HUES48 (cell line): ENCODE results near the gene IMMP2L.

ENCODE experiments used
- H3K27ac ChIP-seq: one replicate; pipeline ENCODE4 v1.7.0; 2013; ENCODE audit warnings: low read depth, low read length, inconsistent platforms
- H3K27me3 ChIP-seq: 2 replicates; pipeline ENCODE4 v1.6.1; 2013; ENCODE audit warnings: mild to moderate bottlenecking, low read length; ENCODE audit not compliant: control insufficient read depth, insufficient read depth
- H3K36me3 ChIP-seq: 2 replicates; pipeline ENCODE4 v1.6.1; 2013; ENCODE audit warnings: low read length; ENCODE audit not compliant: control insufficient read depth, insufficient read depth
- H3K4me1 ChIP-seq: 2 replicates; pipeline ENCODE4 v1.6.1; 2013; ENCODE audit warnings: mild to moderate bottlenecking, low read length; ENCODE audit not compliant: control insufficient read depth, insufficient read depth
- H3K4me3 ChIP-seq: 2 replicates; pipeline ENCODE4 v1.5.1; 2013; ENCODE audit warnings: mild to moderate bottlenecking, low read depth, low read length
- H3K9ac ChIP-seq: 2 replicates; pipeline ENCODE4 v1.6.1; 2013; ENCODE audit warnings: mild to moderate bottlenecking, low read depth, low read length, moderate library complexity
- H3K9me3 ChIP-seq: 2 replicates; pipeline ENCODE4 v1.6.1; 2013; ENCODE audit warnings: low read length; ENCODE audit not compliant: control insufficient read depth, insufficient read depth

Gene IMMP2L

DNA sequence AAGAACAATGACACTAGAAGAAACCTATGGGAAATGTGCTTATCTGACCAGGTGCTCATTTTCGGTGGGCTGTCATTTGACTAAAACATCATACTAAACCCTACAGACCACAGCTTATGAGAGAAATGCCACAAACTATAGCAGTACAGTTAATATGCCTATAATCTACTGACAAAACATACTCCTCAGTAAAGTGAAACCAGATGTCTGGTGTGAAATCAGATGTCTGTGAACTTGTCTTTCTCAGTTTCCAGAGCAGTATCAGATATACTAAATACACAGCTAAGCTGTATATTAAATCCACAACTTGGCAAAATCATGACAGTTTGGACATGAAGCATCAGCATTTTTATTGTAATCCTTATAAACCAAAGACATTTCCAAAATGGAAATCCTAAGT lies 3.3 kb downstream of the IMMP2L start:
- Histone ChIP-seq H3K27ac (no peak overlapping the region), H3K27me3 (no peaks in the 10 kb centered on the region), H3K9me3 (no peaks in the 10 kb centered on the region), H3K4me1 (peaks cover 15% of the 10 kb centered on the region), H3K36me3 (peaks cover 22% of the 10 kb centered on the region), H3K4me3 (no peak overlapping the region), H3K9ac (no peak overlapping the region)

DNA sequence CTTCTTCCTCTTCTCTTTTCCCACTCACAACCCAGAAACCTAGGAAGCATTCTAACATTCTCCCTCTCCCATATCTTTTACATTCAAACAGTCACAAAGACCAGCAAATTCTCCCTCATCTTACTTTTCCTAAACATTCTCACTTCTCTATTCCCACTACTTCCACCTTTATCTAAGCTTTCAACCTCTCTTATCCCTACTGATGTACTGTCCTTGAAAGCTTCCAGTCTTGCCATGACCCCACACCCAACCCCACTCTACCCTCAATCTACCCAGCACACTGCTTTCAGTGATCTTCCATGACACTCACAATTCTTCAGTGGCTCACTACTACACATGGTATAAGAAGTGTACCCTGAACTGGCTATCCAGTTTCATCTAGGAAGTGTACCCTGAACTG lies 5.3 kb downstream of the IMMP2L start:
- Histone ChIP-seq H3K9ac (no peak overlapping the region), H3K27me3 (no peaks in the 10 kb centered on the region), H3K4me3 (no peak overlapping the region), H3K27ac (no peak overlapping the region), H3K36me3 (peaks cover 33% of the 10 kb centered on the region), H3K9me3 (no peaks in the 10 kb centered on the region), H3K4me1 (peaks cover 15% of the 10 kb centered on the region)

DNA sequence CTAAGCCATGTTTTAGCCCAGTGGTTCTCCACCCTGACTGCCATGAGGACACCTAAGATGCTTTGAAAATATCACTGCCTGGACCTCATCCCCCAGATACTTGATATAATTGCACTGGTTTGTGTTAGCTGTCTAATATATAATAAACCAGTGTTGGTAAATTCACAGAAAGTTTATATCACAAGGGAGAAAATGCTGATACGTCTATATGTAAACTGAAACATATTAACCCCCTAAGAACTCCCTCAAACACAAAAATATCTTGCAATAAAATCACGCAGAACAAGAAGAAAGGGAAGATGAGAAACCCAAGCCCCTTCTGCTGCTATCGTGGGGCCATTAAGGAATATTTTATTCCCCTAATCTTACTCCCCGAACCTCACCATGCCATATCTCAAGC lies 8.2 kb downstream of the IMMP2L start:
- no peaks in the 10 kb centered on the region for H3K9me3 ChIP-seq
- H3K27ac ChIP-seq, result no peak overlapping the region
- H3K4me1 ChIP-seq, result no peaks in the 10 kb centered on the region
- H3K27me3 ChIP-seq, result no peaks in the 10 kb centered on the region
- H3K4me3 ChIP-seq, result no peak overlapping the region
- no peak overlapping the region for H3K9ac ChIP-seq
- H3K36me3 ChIP-seq, result peaks cover 49% of the 10 kb centered on the region

DNA sequence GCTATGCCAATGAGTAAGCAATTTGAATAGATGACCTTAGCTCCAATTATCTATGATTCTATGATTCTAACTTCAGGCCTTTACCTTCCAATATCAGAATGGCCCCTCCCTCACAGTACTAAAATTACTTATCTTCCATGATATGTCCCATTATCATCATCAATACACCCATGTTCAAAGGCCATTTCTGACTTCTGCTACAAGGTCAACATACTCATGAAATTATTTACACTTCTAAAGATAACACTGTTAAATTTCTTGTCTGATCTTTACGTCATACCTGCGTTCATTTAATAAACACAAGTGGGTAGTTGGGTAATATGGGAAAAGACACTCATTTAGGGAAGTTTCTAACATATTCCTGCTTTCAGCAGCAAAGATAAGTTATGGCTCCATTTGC lies 21.2 kb downstream of the IMMP2L start:
- Histone ChIP-seq H3K4me3 (no peak overlapping the region), H3K27ac (no peak overlapping the region), H3K36me3 (no peaks in the 10 kb centered on the region)

DNA sequence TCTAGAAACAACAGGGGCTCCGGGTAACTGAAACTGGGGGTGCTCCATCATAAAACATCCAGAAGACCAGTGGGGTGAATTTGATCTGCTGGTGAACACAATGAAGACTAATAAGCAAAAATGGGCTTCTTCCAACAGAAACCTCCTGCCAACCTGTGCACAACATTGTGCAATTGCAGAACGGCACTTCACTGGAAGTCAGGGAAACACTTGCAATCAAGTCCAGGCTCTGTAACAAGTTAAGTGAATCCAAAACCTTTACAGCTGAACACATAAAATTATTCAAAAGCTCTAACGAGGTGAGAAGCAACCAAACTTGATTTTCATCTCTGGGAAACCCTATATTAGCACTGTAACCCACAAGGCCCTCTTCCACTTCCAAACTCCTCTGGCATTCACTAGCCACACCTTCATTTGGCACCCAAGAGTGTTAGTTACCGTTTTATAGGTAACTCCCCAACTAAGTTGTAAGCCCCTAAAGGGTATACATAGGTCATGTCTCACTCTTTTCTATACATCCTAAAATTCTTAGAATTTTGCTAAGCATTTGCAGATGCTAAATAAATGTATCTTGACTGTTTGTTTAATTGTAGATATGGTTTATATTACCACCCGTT lies 22.0 kb downstream of the IMMP2L start:
- Histone ChIP-seq H3K9me3 (no peaks in the 10 kb centered on the region), H3K27me3 (no peaks in the 10 kb centered on the region), H3K27ac (no peak overlapping the region), H3K9ac (no peak overlapping the region), H3K4me3 (no peak overlapping the region), H3K4me1 (0 out of 2 replicates have a peak, but pooled peaks cover 3% of the 10 kb centered on the region), H3K36me3 (no peaks in the 10 kb centered on the region)

More for the DNA sequence above, 21.2 kb downstream of the IMMP2L start:
- no peaks in the 10 kb centered on the region for H3K27me3 ChIP-seq
- H3K9me3 ChIP-seq, result no peaks in the 10 kb centered on the region
- no peak overlapping the region for H3K9ac ChIP-seq
- H3K4me1 ChIP-seq, result no peaks in the 10 kb centered on the region

DNA sequence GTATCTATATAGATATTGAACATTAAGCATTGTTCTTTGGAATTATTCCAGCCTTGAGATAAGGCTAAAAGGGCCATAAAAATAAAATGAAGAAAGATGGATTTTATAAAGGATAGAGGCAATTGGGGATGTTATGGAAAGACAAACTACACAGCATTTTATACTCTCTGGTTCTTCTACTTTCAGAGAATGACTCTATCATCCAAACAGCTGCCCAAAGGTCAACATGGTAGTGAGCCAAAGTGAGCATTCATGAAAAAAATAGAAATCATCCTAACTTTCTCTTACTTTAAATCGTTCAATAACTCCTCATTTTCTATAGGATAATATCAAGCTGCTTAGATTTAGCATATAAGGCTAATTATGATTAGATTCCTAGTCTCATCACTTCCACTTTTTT lies 25.2 kb downstream of the IMMP2L start:
- Histone ChIP-seq H3K9ac (no peak overlapping the region), H3K36me3 (no peaks in the 10 kb centered on the region), H3K27me3 (no peaks in the 10 kb centered on the region), H3K27ac (no peak overlapping the region), H3K4me3 (no peak overlapping the region), H3K4me1 (0 out of 2 replicates have a peak, but pooled peaks cover 3% of the 10 kb centered on the region), H3K9me3 (no peaks in the 10 kb centered on the region)

DNA sequence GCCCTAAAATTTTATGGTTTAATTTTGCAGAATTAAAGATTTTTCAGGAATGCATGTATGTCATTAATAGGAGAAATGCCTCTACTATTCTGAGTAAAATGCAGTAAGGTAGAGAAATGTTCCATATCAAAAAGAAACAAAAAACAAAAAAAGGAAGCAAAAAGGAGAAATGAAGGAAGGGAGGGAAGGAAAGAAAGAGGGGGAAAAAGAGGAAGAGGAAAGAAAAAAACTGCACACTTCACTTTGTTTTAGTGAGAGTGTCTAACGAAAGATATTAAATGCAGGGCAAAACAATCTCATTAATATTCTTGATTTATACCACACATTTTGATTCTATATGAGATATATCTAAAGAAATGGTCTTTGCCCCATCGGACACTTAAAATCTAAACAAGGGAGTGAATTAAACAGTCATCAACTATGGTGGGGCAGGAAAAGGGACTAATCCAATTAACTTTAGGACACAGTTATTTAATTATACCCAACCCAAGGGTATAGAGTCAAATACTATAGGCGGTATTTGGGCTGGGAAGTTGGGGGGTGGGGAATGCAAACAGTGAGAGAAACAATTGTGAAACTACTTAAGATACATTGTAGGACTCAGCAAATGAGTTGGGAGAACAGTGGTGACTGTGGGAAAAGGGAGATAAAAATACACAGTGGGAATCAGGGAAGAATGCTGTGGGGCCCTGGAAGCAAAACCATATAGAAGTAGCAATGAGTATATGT lies 27.0 kb downstream of the IMMP2L start:
- 0 out of 2 replicates have a peak, but pooled peaks cover 3% of the 10 kb centered on the region for H3K4me1 ChIP-seq
- H3K27me3 ChIP-seq, result no peaks in the 10 kb centered on the region
- no peak overlapping the region for H3K4me3 ChIP-seq
- H3K36me3 ChIP-seq, result no peaks in the 10 kb centered on the region
- no peak overlapping the region for H3K9ac ChIP-seq
- H3K27ac ChIP-seq, result no peak overlapping the region
- no peaks in the 10 kb centered on the region for H3K9me3 ChIP-seq

DNA sequence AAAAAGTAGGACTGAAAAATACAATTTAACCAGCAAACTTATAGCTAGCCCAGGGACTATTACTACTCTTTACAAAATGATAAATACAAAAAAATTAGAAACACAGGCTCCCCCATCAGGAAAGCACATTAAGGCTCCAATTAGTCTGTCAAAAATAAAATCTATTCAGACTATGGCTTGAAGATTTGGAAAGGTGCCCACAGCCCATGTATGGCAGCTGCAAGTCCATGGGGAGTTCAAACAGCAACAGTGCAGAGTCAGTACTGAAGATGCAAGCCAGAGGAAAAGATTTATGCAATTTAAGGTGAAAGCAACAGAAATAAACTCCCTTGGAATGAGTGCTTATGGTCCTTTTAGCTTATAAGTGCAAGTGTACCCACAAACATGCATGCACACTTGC lies 29.7 kb downstream of the IMMP2L start:
- no peaks in the 10 kb centered on the region for H3K9me3 ChIP-seq
- H3K27me3 ChIP-seq, result no peaks in the 10 kb centered on the region
- no peaks in the 10 kb centered on the region for H3K36me3 ChIP-seq
- H3K9ac ChIP-seq, result no peak overlapping the region
- H3K4me1 ChIP-seq, result 0 out of 2 replicates have a peak, but pooled peaks cover 3% of the 10 kb centered on the region
- no peak overlapping the region for H3K27ac ChIP-seq
- no peak overlapping the region for H3K4me3 ChIP-seq

DNA sequence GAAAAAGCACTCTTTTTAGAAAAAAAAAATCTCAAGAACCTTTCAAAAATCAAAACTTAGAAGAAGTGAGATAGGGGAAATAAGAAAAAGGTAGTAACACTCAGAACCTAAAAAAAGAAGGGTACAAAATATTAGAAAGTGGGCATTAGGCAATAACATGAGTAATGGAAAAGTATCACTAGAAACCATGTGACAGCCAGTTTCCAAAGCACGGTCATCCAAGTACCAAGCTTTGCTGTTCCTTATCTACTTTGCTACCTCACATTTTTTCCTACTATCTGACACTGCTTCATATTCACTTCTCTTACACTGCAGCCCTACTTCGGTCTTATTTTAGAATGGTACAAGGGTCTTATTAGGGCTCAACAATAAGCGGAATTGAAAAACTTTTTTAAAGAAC lies 30.3 kb downstream of the IMMP2L start:
- 0 out of 2 replicates have a peak, but pooled peaks cover 3% of the 10 kb centered on the region for H3K4me1 ChIP-seq
- no peak overlapping the region for H3K9ac ChIP-seq
- H3K9me3 ChIP-seq, result no peaks in the 10 kb centered on the region
- H3K27ac ChIP-seq, result no peak overlapping the region
- no peaks in the 10 kb centered on the region for H3K36me3 ChIP-seq
- H3K27me3 ChIP-seq, result no peaks in the 10 kb centered on the region
- H3K4me3 ChIP-seq, result no peak overlapping the region

DNA sequence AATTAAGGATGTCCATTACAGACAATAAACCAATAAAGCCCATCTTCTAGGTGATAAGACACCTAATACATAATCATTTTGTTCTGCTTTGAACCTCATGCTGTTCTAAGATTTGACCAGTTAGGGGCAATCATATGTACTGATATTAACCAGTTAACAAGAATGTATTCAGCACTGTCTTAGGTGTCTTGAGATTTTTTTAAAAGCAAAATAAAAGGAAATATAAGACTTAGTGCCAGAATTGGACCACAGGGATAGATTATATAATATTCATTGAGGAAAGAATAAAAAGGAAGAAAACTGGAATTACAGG lies 32.0 kb downstream of the IMMP2L start:
- Histone ChIP-seq H3K4me1 (no peaks in the 10 kb centered on the region), H3K9me3 (no peaks in the 10 kb centered on the region), H3K4me3 (no peak overlapping the region), H3K9ac (no peak overlapping the region), H3K27ac (no peak overlapping the region), H3K27me3 (no peaks in the 10 kb centered on the region), H3K36me3 (no peaks in the 10 kb centered on the region)

DNA sequence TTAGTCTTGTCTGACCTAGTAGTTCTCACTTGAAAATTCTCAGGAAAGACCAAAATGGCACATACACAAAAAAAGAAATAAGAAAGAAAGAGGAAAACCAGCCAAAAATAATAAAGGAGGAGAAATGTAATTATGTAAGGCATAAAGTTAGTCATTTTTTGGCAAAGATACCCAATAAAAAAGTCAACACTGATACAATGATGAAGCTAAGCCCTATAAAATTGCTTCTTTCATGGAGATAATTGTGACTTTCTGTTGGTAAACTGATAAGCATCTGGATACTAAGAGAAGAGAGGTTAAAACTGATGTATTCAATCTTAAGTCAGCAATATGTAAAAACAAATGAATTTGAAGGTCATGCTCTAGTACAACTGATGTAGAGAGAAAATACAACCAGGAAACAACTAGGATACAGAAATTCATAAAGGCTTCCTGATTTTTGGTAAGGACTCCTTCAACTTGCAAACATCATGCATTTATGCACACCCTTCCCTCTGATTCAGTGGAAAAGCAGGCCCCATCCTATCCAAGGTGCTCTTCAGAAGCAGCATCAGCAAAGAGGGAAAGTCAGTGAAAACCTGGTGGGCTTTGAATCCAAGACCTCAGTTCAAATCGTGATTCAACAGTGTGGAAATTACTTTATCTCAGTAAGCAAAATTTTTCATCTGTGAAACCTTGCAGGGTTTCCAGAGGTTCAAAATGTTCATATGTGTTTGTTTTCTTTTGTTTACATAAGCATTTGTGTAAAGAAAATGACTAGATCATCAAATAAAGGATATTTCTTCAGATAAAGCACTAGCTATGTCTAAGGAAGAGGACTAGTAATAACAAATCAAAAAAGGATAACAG lies 32.6 kb downstream of the IMMP2L start:
- Histone ChIP-seq H3K4me1 (no peaks in the 10 kb centered on the region), H3K27me3 (no peaks in the 10 kb centered on the region)

More for the DNA sequence above, 32.6 kb downstream of the IMMP2L start:
- no peak overlapping the region for H3K9ac ChIP-seq
- no peaks in the 10 kb centered on the region for H3K36me3 ChIP-seq
- no peak overlapping the region for H3K27ac ChIP-seq
- H3K4me3 ChIP-seq, result no peak overlapping the region
- no peaks in the 10 kb centered on the region for H3K9me3 ChIP-seq
